Measurements from ENCODE around the gene KIF2C.
"Not testable (repeated sequence)": the region's sequence is repeated elsewhere in the genome, so short reads cannot be mapped to it uniquely, and the experiment has no call there.

KIF2C gene

GRCh38 chr1:44739307-44740178, at the start of gene KIF2C:
KIF2C (plus strand) TSS chr1:44739837; CDS start chr1:44739933, 96 bp downstream.
- DNase-seq = peak; percentile 96

- no peak for DNase-seq
Observed at GRCh38 chr1:44693159-44693558, 46.5 kb upstream of the KIF2C start.

- DNase-seq = no peak
Observed at GRCh38 chr1:44693900-44694299, 45.7 kb upstream of the KIF2C start.

DNA sequence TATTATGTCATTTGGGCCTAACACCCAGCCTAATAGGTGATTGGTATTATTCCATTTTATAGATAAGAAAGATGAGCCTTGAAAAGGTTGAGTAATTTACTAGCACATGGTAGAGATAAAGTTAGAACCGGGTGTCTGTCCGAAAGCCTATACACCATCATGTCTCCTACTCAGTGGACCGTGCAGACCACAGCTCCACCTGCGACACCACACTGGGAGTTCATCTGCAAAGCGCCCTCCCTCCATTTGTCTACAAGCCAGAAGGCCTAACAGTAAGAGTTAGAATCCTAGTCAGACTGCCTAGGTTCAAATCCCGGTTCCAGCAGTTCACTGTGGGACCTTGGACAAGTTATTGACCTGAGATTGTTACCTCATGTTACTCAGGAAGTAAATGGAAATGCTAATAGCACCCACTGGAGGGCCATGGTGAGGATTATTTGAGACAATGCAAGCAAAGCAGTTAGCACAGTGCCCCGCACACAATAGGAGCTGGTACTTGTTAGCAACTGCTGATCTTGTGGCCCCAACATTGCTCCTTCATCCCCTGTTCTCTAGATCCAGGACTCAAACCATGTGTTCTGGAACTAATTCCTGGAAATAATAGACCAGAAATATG, 44.7 kb upstream of the KIF2C start:
- no peak for DNase-seq

DNA sequence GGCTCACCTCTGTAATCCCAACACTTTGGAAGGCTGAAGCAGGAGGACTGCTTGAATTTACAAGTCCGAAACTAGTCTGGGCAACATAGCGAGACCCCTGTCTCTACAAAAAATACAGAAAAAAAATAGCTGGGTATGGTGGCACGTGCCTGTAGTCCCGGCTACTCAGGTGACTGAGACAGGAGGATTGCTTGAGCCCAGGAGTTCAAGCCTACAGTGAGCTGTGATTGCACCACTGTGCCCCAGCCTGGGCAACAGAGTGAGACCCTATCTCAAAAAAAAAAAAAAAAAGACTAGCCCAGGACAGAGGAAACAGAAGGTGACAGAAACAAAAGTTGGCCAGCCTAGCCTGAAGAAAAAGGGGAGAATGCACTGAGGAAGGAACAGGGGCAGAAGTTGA, 44.0 kb upstream of the KIF2C start:
- DNase-seq = no peak

DNA sequence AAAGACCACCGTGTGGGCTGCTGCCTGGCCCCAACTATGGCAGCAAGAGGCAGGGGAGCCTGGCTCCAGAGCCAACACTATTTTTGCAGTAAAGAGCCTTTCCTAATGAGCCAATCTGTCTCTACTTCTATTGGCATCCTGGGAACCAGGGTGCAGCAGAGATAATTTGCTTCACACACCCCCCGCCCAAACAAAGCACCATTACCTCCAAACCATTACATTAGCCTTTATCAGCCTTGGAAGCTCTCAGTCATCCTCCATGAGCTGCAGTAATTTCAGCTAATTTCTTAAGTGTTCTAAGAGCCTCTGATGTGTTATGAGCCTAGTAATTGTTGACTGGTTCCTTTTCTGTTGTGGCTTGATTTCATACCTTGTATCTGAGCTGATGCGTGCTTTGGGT, 43.5 kb upstream of the KIF2C start:
- DNase-seq = no peak

DNA sequence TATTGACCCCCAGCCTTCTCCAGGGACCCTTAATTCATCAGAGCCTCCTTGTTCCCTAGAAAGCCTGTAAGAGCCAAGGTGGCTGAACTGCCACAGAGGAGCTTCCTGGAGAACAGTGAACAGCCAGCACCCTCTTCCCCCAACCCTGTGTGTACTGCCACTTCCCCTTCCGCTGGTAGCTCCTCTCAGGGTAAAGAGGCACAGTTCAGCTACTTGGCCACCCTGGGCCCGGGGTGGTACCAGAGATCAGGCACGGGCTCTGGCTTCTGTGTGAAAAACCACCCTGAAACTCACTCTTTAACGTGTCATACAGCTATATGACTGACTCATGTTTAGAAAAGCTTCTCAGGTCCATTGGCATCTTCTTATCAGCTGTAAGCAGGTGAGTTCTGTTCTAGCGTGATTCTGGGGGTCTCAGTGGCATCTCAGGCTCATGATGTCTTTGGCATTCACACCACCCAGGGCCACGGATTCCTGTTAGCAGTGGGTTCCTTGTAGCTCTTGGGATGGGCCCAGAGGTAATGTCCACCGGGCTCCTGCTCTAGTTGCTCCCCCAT, 42.8 kb upstream of the KIF2C start:
- DNase-seq = peak; percentile 32

GRCh38 chr1:44698138-44698537, 41.5 kb upstream of the KIF2C start:
- DNase-seq = no peak

DNA sequence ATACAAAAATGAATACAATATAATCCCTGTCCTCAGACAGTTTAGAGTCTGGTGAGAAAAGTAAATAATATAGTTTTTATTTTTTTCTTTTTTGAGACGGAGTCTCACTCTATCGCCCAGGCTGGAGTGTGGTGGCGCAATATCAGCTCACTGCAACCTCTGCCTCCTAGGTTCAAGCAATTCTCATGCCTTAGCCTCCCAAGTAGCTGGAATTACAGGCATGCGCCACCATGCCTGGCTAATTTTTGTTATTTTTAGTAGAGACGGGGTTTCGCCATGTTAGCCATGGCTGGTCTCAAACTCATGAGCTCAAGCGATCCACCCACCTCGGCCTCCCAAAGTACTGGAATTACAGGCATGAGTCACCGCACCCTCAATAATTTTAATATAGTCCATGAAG, 40.3 kb upstream of the KIF2C start:
- DNase-seq = not testable (repeated sequence)

DNA sequence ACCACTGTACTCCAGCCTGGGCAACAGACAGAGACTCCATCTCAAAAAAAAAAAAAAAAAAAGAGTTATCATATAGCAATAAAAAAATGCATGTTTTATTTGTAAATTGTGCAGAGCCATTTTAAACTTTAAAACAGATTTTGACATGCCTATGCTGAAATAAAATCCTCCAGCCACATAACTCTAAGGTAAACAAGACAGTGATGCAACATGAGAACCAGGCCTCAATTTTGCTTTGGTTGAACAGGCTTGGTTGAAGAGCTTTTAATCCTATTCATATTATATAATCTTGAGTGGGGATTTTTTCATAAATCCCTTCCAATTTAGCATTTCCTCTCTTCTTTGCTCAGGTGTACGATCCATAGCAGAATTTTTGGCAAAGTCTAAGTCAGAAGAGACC, 39.1 kb upstream of the KIF2C start:
- DNase-seq = no peak

GRCh38 chr1:44701141-44701573, 38.5 kb upstream of the KIF2C start:
- no peak for DNase-seq

GRCh38 chr1:44705470-44705869, 34.2 kb upstream of the KIF2C start:
- no peak for DNase-seq

DNA sequence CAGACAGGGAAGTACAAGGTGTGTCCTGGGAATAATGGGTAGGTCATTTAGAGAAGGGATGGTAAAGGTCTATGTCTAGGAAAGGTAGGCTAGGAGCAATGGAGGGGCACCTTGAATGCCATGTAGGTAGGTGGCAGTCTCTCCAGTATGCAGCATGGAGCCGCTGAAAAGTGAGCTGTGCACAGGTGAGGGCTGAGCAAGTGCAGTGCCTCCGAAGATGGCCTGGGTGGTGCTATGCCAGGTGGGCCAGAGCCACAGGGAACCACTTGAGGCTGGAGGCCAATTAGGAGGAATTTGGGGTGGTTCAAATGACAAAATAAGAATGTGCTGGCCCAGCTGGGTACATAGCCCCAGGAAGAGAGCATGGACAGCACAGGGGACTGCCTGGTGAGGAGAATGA, 33.7 kb upstream of the KIF2C start:
- DNase-seq = no peak

DNA sequence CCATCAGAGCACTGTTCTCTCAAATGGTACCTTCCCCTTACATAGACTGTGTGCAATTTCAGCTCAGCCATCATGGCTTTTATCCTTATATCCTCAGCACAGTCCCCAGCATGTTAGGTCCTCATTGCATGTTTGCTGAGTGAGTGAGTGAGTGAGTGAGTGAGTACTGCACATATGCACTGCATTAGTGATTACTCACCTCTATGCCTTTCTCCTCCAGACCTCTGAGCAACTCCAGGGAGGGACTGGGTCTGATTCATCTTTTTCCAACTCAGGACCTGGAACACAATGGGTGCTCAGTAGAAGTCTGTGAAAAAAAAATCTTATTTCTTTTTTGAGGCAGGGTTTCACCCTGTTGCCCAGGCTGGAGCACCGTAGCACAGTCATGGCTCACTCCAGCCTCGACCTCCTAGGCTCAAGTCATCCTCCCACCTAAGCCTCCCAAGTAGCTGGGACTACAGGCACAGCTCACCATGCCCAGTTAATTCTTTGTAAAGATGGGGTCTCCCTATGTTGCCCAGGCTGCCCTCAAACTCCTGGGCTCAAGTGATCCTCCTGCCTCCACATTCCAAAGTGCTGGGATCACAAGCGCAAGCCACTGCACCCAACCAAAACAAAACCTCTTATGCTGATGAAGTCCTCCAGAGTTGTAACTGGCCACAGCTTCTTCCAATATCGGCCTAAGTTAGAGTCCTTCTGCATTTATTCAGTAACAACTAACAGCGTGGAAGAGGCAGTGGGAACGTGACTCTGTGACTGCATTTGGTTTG, 32.3 kb upstream of the KIF2C start:
- no peak for DNase-seq

- DNase-seq = peak; percentile 64
Observed at GRCh38 chr1:44707959-44708831, 31.4 kb upstream of the KIF2C start.

- no peak for DNase-seq
Observed at GRCh38 chr1:44713321-44713781, 26.3 kb upstream of the KIF2C start.

GRCh38 chr1:44714532-44714931, 25.1 kb upstream of the KIF2C start:
- no peak for DNase-seq

GRCh38 chr1:44714944-44715571, 24.6 kb upstream of the KIF2C start:
- DNase-seq = peak; percentile 82

GRCh38 chr1:44717156-44717555, 22.5 kb upstream of the KIF2C start:
- DNase-seq = no peak

GRCh38 chr1:44717653-44718052, 22.0 kb upstream of the KIF2C start:
- no peak for DNase-seq

DNA sequence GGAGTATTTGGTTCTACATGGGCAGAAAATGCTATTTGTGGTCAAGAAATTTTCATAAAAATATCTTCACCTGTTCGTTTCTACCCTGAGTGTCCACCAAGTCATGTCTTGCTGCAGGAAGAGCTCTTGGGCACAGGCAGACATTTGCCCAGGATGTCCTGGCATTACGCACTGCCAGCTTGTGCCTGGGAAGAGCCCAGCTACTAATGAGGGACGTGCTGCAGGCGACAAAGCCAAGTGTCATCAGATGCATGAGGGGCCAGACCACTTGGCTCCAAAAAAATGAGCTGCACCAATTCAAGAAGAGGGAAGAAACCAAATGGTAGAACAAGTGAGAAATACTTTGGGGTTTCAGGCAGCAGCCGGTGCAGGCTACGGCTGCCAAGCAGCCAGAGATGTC, 21.5 kb upstream of the KIF2C start:
- DNase-seq = no peak

GRCh38 chr1:44719318-44719717, 20.3 kb upstream of the KIF2C start:
- DNase-seq = no peak
